GM21529 (cell line): ENCODE measurements around the gene CYREN.
A peak's percentile ranks its signal among the peaks of the same experiment; 100 is the strongest.
"Not testable (repeated sequence)": the region's sequence is repeated elsewhere in the genome, so short reads cannot be mapped to it uniquely, and the experiment has no call there.

Experiments used
- ATAC-seq: cut with Tn5 transposase; IDR thresholded peaks from one replicate; pipeline ENCODE4 v1.9.1; 2021; ENCODE audit not compliant: unreplicated experiment

The CYREN gene, protein sequence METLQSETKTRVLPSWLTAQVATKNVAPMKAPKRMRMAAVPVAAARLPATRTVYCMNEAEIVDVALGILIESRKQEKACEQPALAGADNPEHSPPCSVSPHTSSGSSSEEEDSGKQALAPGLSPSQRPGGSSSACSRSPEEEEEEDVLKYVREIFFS

DNA sequence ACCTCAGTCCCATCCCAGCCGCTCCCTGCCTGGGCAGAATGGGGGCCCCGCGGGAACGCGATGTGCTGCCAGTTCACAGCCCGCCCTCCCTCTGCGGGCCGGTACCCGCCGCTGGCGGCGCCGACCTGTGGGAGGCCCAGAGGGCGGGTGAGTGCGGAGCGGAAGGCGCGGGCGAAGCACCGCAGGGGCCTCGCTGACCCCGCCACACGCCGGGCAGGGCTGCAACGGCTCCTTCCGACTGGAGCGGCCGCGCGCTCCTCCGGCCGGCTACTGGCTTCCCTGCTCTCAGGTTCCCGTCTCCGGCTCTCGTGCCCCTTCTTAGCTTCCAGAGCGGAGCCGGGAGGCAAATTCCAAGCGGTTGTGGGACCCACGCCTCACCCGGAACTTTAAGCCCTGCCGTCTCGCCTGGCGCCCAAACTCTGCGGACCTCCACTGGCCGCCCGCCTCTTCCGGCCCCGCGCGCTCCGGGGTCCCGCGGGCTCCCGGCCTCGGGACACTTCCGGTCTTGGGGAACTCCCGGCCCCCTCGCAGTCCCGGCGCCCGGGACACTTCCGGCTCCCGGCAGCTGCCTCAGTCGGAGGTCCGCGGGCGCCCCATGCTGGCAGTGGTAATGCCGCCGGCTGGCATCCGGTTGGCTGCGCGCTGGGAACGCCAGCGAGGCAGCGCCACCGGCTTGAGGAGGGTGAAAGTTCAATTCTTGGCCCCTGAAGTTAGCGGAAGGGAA is at the start of gene CYREN:
CYREN (minus strand) TSS at position 434 of the 724 bp plus-strand sequence. CDS start 1,785 bp downstream, outside the sequence.
- ATAC-seq, result peak; percentile 64

DNA sequence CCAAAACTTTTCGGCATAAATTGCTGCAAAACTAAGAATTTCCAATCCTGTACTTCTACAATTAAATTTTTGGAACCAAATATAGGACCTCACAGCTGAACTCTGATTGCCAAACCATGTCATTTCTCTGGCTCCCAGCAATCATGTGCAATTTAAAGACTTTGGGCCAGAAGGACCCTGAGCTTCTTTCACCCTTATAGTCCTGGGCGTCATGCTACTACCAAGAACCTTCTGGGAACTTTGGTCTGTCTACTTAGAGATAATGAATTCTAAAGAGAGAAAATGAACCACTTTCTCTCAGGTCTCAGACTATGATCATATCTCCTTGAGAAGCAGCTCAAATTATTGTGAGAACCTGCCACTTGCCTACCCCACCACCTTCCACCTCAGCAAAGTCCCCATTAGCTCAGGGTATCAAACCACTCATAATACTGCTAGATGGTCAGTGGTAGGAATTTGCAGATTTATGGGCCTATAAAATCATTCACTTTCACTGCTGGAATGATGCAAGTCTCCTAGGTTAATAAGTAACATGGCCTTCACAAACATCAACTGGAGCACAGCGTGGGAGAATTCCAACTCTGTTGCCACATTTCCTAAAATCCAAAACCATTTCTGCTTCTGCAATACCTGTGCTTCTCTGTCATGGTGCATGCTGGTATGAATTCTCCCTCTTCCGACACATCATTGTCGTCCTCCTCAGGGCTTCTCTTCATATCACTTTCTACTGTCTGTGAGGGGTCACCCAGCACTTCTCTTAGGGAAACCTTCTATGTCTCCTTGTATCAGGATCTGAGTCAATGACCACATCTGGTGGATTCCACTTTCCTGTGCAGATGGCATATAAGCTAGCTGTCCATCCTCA is 47.4 kb upstream of the CYREN start:
- no peak for ATAC-seq

- no peak for ATAC-seq
Measured at GRCh38 chr7:135215698-135216097, 45.2 kb upstream of the CYREN start.

- ATAC-seq, result no peak
Measured at GRCh38 chr7:135215180-135215579, 44.7 kb upstream of the CYREN start.

- no peak for ATAC-seq
Measured at GRCh38 chr7:135213831-135214230, 43.3 kb upstream of the CYREN start.

DNA sequence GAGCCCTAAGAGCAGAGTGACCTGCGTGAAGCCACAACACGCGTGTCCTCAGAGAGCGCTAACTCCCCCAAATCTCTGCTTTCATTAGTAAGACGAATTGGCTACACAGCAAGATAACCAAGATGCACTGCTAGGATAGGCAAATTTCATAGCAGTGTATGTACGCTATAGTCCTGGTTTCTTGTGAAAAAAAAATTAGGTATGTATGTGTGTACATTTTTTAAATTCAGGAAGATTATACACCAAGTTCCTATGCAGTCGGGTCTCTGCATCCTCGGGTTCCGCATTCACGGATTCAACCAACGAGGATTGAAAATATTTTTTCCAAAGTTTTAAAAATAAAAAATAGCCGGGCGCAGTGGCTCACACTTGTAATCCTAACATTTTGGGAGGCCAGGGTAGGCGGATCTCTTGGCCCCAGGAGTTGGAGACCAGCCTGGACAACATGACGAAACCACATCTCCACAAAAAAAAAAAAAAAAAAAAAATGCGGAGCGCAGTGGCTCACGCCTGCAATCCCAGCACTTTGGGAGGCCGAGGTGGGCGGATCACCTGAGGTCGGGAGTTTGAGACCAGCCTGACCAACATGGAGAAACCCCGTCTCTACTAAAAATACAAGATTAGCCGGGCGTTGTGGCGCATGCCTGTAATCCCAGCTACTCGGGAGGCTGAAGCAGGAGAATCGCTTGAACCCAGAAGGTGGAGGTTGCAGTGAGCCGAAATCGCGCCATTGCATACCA is 41.6 kb upstream of the CYREN start:
- ATAC-seq, result not testable (repeated sequence)

- ATAC-seq, result peak; percentile 77
Measured at GRCh38 chr7:135211179-135211945, 40.9 kb upstream of the CYREN start, which contains the start of gene WDR91. Gene WDR91 (minus strand): TSS chr7:135211526. CDS start chr7:135211502, 24 bp downstream.

DNA sequence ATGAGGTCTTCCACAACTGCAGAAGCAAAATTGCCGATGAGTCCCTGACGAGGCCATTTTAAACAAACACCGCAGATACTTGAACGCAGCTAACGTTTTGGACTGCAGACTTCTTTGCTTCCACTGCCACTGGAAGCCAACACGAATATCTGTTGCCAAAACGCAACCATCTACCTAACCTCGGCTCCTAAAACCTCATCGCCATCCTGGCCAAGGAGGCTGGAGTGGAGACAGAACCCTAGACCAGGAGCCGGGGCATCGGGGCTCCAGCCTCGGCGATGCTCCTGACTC is 40.3 kb upstream of the CYREN start:
- ATAC-seq, result peak; percentile 0

DNA sequence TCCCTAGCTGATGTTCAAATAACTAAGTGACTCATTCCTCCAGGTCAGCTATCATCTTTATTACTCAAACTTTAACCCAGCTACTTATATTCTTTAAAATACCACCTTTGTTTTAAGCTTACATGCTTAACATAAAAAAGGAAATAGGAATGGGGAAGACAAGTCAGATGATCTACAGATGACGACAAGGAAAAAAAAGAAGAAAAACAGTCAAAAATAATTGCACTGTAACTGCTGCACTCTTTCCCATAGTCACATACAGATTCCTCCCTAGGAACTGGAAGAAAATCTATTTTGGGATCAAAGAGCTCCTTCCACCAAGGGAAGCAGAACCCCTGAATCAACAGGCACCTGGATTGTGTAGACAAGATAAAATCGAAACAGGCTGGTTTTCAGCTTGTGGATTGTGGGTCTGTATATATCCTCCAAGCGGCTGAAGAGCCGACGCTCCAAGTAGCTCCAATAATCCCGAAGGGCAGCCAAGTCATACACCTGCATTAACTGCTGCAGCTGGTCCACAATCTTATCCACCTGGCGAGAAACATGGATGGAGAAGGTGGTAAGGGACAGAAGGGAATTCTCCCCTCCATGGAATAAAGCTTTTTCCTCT is 38.8 kb upstream of the CYREN start:
- no peak for ATAC-seq

- ATAC-seq, result no peak
Measured at GRCh38 chr7:135208102-135208793, 37.7 kb upstream of the CYREN start.

- ATAC-seq, result peak; percentile 12
Measured at GRCh38 chr7:135207406-135208101, 37.0 kb upstream of the CYREN start.

GRCh38 chr7:135206941-135207391 is 36.5 kb upstream of the CYREN start:
- peak; percentile 32 for ATAC-seq

DNA sequence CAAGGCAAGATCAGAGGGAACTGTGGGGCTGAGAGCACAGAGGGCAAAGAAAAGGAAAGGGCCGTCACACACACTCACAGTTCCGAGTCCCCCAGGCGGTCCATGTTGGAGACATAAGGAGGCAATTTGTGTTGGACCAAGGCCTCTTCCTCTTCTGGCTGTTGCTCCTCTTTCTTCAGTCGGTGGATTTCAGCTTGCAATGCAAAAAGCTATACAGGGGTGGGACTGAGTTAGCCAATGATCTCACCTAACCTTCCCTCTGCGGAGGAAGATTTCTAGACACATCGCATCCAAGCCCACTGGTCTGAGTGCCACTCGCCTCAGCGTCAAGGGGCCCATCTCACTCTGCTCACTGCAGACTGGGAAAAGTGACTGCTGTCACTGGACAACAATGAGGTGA is 35.3 kb upstream of the CYREN start:
- no peak for ATAC-seq

DNA sequence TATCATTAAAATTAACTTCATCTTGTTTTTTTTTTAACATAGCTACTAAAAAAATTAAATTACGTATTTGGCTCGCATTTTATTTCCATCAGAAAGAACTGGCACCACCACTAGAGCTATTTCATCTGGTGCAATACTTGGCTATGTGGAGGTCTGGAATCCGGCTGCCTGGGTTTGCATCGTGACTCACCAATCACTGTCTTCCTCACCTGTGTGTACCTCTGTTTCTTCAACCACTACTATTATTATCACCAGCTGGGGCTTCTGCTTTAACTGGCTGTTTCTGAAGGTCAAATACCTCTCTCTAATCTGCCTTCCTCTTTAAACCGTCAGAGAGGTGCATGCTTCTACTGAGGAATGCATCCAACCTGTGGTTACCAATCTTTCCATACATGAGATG is 34.4 kb upstream of the CYREN start:
- ATAC-seq, result no peak

DNA sequence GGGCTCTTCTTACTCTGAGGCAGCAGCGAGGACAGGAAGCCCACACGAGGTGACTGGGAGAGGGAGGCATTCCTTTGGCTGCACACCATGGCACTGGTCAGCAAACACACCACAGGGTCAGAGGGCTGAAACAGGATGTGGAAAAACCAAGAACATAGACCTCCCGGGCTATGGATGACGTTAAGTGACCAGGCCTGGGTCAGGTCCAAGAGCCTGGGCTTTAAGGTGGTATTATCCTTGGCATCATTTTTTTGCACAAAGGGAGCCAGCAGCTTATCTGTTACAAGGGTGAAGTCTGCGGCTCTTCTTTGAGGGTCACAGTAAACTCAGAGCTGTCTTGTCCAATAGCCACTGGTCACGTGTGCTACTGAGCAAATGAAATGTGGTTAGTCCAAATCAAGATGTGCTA is 33.8 kb upstream of the CYREN start:
- no peak for ATAC-seq

DNA sequence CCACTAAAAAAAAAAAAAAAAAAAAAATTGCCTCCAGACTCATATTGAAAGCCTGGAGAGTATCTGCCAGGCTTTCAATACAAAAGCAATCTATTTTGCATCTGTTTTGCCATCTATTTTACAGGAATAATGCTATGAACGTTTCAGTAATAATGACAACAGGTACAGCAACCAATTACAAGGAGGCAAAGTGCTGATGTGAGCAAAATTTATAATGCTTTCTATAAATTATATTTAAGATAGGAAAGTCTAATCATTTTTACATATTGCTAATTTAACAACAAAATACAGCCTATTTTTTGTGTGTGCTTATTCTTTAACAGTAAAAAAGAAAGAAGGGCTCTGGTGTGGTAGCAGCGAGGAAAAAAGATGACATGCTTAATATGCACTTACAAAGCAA is 30.8 kb upstream of the CYREN start:
- no peak for ATAC-seq

- ATAC-seq, result no peak
Measured at GRCh38 chr7:135200821-135201331, 30.4 kb upstream of the CYREN start.

GRCh38 chr7:135199439-135199838 is 28.9 kb upstream of the CYREN start:
- no peak for ATAC-seq
